Right lobe of liver (tissue), 4 donors: Measurements from ENCODE around the gene CCSAP.

Source experiments
- POLR2A ChIP-seq: fragments of 450-650 bp; IDR thresholded peaks from one replicate; pipeline ENCODE4 v1.6.1; 2017; ENCODE audit warnings: antibody characterized with exemption, mild to moderate bottlenecking
- TF ChIP-seq, protein P1 (sequence below), 4 donors: fragments of 200-600 bp in 3 of 4; fragments of 450-650 bp in 1 of 4; IDR thresholded peaks; one replicate each; pipeline versions ENCODE4 v1.5.1 to v1.8.0; 2016 to 2022; ENCODE audit warnings: antibody characterized with exemption in 4 of 4, mild to moderate bottlenecking in 2 of 4
- donor health status: DM: no; HTN: no; CAD: no.
- donor health status: DM: no; HTN: no; CAD: no.
- donor health status: DM: no; HTN: yes; CAD: no.

DNA sequence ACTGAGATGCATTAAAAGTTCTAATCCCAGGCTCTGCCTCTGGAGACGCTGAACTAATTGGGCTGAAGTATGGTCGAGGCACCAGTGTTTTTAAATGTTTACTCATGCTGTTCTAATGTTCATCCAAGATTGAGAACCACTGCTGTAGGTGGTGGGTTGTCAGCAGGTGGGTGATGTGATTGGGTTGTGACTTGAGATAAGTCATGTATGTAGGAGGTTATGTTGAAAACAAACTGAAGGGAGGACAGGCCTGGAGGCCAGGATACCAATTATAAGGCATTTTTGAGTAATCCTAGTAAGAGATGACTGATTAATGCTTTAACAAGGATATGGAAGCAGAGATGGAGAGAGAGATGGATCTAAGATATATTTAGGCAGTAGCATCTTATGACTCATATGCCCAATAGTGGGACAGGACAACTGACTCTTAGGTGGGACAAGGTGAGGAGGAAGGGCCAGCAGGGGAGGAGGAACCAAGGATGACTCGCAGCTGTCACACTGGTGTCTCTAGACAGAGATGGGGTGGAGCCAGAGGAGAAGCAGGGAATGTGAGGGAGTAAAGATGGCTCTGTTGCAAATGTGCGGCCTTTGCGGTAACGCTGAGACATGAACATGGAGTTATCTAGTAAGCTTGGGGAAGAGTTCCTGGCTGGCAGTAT, 42.6 kb downstream of the CCSAP start:
- TF ChIP-seq, protein P1, sequence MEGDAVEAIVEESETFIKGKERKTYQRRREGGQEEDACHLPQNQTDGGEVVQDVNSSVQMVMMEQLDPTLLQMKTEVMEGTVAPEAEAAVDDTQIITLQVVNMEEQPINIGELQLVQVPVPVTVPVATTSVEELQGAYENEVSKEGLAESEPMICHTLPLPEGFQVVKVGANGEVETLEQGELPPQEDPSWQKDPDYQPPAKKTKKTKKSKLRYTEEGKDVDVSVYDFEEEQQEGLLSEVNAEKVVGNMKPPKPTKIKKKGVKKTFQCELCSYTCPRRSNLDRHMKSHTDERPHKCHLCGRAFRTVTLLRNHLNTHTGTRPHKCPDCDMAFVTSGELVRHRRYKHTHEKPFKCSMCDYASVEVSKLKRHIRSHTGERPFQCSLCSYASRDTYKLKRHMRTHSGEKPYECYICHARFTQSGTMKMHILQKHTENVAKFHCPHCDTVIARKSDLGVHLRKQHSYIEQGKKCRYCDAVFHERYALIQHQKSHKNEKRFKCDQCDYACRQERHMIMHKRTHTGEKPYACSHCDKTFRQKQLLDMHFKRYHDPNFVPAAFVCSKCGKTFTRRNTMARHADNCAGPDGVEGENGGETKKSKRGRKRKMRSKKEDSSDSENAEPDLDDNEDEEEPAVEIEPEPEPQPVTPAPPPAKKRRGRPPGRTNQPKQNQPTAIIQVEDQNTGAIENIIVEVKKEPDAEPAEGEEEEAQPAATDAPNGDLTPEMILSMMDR (IDR thresholded peaks at IDR 0.05), result no peak
- TF ChIP-seq POLR2A, result no peak
